NK-92 treated with Interleukin-12 subunit alpha and Interleukin-12 subunit beta, amount 100 ng/mL, for 24 hours (cell line): ENCODE results near the gene SEM1.
"Not testable (repeated sequence)": the region's sequence is repeated elsewhere in the genome, so short reads cannot be mapped to it uniquely, and the experiment has no call there.

ENCODE experiments used
- DNase-seq: peaks from one replicate; lab custom pipeline; 2025; lab: John Stamatoyannopoulos, UW

SEM1 gene

DNA sequence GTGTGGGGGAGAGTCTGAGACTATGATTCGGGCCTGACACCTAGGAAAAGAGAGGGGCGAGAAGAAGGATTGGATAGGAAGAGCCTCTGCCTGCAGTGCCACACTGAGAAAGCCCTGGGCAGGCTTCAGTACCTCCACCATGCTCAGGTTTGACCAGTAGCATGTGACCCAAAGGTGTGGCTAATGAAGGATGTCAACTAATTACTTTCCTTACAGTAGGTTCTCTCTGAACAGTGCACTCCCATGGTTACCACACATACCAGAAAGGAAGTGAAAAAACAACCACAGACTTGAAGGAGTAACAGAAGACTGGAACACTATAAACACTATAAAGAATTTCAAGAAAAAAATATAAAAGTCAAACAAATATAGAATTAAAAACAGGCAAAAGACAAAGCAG, 46.2 kb downstream of the SEM1 start:
- DNase-seq, result no peak

DNA sequence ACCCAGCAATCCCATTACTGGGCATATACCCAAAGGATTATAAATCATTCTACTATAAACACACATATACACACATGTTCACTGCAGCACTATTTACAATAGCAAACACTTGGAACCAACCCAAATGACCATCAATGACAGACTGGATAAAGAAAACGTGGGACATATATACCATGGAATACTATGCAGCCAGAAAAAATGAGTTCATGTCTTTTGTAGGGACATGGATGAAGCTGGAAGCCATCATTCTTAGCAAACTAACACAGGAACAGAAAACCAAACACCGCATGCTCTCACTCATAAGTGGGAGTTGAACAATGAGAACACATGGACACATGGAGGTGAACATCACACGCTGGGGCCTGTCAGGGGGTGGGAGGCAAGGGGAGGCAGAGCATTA, 47.5 kb downstream of the SEM1 start:
- DNase-seq, result not testable (repeated sequence)

DNA sequence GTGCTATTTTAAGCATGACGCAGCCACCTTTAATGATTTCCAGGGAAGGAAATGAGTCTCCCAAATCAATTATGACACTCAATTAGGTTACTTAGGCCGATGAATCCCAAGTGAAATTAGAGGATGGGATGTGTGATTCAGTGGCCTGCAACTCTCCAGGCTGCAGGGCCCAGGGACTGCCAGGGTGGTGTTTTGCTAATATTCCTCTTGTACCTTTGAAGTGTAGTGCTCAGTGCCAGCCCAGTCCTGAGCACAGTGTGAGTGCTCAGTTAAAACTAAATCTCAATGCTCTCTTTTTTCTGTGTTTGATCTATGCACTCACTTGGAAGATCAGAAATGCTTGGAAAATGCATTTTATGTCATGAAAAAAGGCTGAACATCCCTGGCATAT, 51.6 kb downstream of the SEM1 start:
- no peak for DNase-seq

DNA sequence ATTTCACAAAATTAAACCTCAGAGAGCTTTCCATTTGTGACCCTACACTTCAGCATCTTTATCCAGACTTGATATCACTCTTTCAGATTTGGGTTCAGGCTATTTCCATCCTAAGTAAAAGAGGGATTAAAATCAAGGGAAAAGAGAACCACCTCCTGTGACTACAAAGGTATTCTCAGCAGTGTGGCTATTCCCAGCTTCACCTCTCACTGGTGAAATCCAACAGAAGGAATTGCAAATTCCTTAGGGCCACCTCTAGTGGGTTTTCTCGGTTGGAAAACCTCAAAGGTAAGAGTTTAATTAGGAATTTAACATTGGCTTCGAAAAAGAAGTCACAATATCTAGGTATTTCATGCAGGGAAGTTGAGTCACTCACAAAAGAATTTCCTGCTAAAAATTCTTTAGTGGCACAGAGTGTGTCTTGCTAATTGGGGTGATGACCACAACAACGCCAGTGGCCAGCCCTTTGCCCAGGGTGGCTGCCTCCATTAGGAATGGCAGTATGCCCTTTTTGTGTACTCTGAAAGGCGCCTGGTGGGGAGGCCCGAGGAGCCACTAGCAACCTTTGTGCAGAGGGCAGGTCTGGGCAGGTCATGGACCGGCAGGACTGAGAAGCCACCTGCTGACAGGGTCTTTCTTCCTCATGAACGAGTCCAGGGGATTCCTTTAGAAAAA, 52.2 kb downstream of the SEM1 start:
- no peak for DNase-seq

DNA sequence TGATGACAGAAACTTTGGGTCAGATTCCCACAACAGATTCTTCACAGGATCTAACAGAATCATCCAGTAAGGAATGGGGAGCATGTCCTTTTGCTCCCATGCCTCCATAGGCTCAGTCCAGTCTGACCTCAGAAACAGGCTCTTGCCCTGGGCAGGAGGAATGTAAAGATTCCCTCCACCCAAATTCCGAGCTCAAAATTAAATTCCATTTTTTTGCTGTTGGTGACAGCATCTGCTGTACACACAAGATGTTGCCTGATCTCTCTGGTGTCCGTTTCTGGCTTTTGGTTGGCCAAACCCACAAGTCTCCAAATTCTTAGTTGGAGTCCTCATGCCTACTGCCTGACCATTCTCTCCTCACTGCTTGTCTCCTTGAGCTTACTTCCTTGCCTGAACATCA, 53.7 kb downstream of the SEM1 start:
- no peak for DNase-seq

DNA sequence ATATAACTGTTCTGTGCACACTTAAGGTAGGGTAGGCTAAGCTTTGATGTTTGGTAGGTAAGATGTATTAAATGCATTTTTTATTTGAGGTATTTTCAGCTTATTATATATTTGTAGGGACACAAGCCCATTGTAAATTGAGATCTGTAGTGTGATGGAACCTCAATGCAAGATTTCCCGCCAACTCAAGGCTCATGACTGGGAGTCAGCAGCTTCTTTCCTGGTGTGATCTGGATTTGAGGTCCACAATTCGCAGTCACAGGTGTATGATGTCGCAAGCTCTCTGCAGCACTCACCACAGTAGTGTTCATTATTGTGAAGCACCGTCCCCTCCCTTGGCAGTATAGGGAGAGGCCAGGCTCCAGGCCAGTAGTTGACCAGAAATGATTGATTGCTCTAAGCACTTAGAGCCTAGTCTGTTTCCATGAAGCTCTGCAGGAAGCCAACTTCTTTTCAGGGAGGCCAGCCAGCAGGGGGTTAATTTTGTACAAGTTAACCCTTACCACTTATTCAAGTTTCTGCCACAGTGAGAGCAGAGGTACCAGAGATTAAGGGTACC, 54.9 kb downstream of the SEM1 start:
- no peak for DNase-seq

DNA sequence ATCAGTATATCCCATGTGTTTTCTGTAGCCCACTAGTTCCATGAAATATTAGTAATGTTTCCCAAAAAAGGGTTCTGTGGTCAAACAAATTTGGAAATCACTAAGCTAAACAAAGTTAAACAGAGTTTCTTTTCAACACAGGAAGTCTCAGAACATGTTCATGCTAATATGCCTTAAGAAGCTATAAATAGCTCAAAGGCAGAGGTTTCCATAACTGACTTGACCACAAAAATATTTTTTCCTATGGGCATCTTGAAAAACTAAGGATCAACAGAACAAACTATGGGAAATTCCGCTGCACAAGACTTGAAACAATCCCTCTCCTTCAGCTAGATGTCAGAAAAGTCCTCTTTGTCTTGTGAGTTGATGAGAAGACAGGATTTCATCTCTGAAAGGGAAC, 59.7 kb downstream of the SEM1 start:
- no peak for DNase-seq

DNA sequence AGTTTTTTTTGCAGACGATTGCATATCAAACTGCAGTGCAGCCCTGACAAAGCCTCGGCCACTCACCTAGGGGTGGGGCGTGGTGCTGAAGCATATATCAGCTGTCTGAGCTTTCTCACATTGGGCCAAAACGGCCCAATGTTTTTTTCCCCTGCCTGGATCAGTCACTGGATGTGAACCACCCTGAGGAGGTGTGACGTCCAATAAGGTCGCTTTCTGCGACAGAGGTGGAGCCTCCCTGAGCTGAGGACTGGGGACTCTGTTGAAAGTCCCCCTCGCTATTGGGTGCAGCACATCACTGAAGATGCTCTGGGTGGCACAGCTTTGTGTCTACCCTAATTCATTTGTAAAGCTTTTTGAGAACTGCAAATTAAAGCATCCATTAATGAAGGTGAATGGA, 60.9 kb downstream of the SEM1 start:
- DNase-seq, result no peak

DNA sequence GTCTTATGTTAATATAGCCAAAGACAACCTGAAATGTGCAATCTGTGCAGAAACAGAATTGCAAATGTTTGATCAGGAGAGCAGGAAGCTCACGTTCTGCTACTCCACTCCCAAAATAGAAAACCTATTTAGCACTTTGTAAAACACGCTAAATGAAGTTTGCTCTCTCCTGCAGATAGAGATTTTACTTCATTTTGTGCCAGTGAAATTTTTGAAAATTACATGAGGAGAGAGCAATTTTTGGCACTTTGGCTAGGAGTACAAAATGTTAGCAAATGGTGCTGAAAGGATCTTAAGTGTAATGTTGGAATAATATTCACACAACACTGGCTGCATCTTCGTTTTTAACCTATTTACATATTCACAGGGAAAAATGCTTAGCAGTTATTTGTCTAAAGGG, 61.9 kb downstream of the SEM1 start:
- no peak for DNase-seq

DNA sequence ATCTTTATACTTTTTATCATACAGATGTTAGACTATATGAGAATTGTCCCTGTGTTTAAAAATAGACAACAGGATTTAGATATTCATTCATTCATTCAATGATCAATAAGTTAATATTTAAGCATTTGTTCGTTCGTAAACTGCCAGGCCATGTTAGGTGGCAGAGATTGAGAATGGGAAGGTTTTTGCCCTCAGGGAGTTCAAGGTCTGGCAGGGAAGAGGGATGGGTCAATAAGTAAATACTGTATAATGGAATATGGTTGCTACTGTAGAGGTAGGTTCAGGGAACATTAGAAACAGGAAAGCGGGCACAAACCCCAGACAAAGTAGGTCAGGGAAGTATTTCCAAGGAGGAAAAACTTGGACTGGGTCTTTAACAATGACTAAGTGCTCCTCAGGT, 64.6 kb downstream of the SEM1 start:
- DNase-seq, result no peak

DNA sequence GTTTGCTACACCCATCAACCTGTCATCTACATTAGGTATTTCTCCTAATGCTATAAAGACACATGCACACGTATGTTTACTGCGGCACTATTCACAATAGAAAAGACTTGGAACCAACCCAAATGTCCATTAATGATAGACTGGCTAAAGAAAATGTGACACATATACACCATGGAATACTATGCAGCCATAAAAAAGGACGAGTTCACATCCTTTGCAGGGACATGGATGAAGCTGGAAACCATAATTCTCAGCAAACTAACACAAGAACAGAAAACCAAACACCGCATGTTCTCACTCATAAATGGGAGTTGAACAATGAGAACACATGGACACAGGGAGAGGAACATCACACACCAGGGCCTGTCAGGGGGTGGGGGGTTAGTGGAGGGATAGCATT, 66.2 kb downstream of the SEM1 start:
- DNase-seq, result not testable (repeated sequence)

DNA sequence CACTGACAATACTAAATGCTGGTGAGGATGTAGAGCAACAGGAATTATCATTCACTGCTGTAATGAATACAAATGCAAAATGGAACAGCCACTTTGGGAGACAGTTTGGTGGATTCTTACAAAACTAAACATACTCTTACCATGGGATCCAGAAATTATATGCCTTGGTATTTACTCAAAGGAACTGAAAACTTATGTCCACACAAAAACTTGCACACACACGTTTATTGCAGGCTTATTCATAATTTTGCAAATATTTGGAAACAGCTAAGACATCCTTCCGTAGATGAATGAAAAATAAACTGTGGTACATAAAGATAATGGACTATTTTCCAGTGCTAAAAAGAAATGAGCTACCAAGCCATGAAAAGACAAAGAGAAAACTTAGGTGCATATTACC, 69.6 kb downstream of the SEM1 start:
- no peak for DNase-seq
